SK-N-SH (cell line): Measurements from ENCODE around the gene TUBGCP6. TPM values are rescaled to one million over a fixed set of nuclear protein-coding genes. Genes with fewer than 3 reads are reported as not detected.

Experiments used
- CTCF ChIA-PET: fragments of 300-600, 350-600 bp; formaldehyde crosslinking; extraction: SDS; loops from one replicate; lab custom pipeline; 2021; lab: Yijun Ruan, JAX
- POLR2A ChIA-PET: fragments of 350-600 bp; sonication (Branson Sonifier 250); formaldehyde crosslinking; extraction: SDS; loops from one replicate; lab custom pipeline; 2020; ENCODE audit warnings: antibody characterized with exemption, inconsistent platforms; lab: Yijun Ruan, JAX
- DNase-seq: peaks from one replicate; pipeline ENCODE4 v3.0.0; 2012
- H2AFZ ChIP-seq: fragments of 200-600 bp; sonication (generic); 2 replicates; pipeline ENCODE4 v1.8.1; 2016; ENCODE audit warnings: antibody characterized with exemption, mild to moderate bottlenecking, low read depth
- H3F3A ChIP-seq: fragments of 200-600 bp; sonication (generic); replicated peaks from 2 replicates; pipeline ENCODE3; 2016; ENCODE audit warnings: antibody characterized with exemption, mild to moderate bottlenecking; ENCODE audit not compliant: insufficient read depth
- H3K27ac ChIP-seq, 2 experiments: fragments of 200-500 bp in 1 of 2; fragments of 200-600 bp in 1 of 2; sonication (Bioruptor generic) in 1 of 2; sonication (generic), shearing (Covaris generic) in 1 of 2; 2 replicates each; pipeline versions ENCODE4 v1.5.1 to v1.6.1; 2014 to 2016; ENCODE audit warnings: low read depth in 2 of 2, inconsistent platforms in 1 of 2, low read length in 1 of 2, mild to moderate bottlenecking in 1 of 2, mixed read lengths in 1 of 2
- H3K27me3 ChIP-seq: fragments of 200-600 bp; sonication (generic), shearing (Covaris generic); 2 replicates; pipeline ENCODE4 v1.6.1; 2016; ENCODE audit warnings: mixed run types; ENCODE audit not compliant: insufficient read depth
- H3K36me3 ChIP-seq, 2 experiments: fragments of 200-500 bp in 1 of 2; fragments of 200-600 bp in 1 of 2; sonication (Bioruptor generic) in 1 of 2; sonication (generic) in 1 of 2; replicated peaks in 1 of 2; 2 replicates each; pipeline versions ENCODE3 to v1.5.1; 2014 to 2016; ENCODE audit warnings: low read length in 1 of 2, mild to moderate bottlenecking in 1 of 2; ENCODE audit not compliant: insufficient read depth in 2 of 2, control insufficient read depth in 1 of 2
- H3K4me1 ChIP-seq, 2 experiments: fragments of 200-500 bp in 1 of 2; fragments of 200-600 bp in 1 of 2; sonication (Bioruptor generic) in 1 of 2; sonication (generic), shearing (Covaris generic) in 1 of 2; 2 replicates each; pipeline versions ENCODE4 v1.5.1 to v1.6.1; 2014 to 2016; ENCODE audit warnings: low read depth in 1 of 2, low read length in 1 of 2, mixed run types in 1 of 2; ENCODE audit not compliant: insufficient read depth in 2 of 2, control insufficient read depth in 1 of 2
- H3K4me2 ChIP-seq: fragments of 200-600 bp; sonication (generic), shearing (Covaris generic); 2 replicates; pipeline ENCODE4 v1.6.1; 2017; ENCODE audit warnings: mixed run types
- H3K4me3 ChIP-seq, 2 experiments: fragments of 200-500 bp in 1 of 2; fragments of 200-600 bp in 1 of 2; sonication (Bioruptor generic) in 1 of 2; sonication (generic), shearing (Covaris generic) in 1 of 2; 2 replicates each; pipeline versions ENCODE4 v1.5.1 to v1.8.1; 2014 to 2016; ENCODE audit warnings: low read depth in 2 of 2, inconsistent platforms in 1 of 2, low read length in 1 of 2, mild to moderate bottlenecking in 1 of 2, mixed read lengths in 1 of 2, moderate library complexity in 1 of 2
- H3K79me2 ChIP-seq: fragments of 200-600 bp; sonication (generic); 2 replicates; pipeline ENCODE4 v1.8.1; 2017; ENCODE audit warnings: mild to moderate bottlenecking; ENCODE audit not compliant: insufficient read depth
- H3K9ac ChIP-seq: fragments of 200-600 bp; sonication (generic); 2 replicates; pipeline ENCODE4 v1.6.1; 2017; ENCODE audit warnings: mixed run types
- H3K9me2 ChIP-seq: fragments of 200-600 bp; sonication (generic); 2 replicates; pipeline ENCODE4 v1.6.1; 2017; ENCODE audit warnings: mixed run types
- H3K9me3 ChIP-seq: fragments of 200-600 bp; sonication (generic); 2 replicates; pipeline ENCODE4 v1.6.1; 2017; ENCODE audit warnings: mixed run types, mild to moderate bottlenecking, moderate library complexity
- H4K20me1 ChIP-seq: fragments of 200-600 bp; sonication (generic); 2 replicates; pipeline ENCODE4 v1.6.1; 2017; ENCODE audit warnings: mild to moderate bottlenecking, mixed run types; ENCODE audit not compliant: insufficient read depth
- ELF1 ChIP-seq: IDR thresholded peaks from 2 replicates; pipeline ENCODE4 v1.4.0; 2012
- FOSL2 ChIP-seq: IDR thresholded peaks from 2 replicates; pipeline ENCODE4 v1.4.0; 2012; ENCODE audit warnings: low read depth, mild to moderate bottlenecking, moderate library complexity, borderline replicate concordance
- FOXJ3 ChIP-seq: sonication (generic); formaldehyde crosslinking; IDR thresholded peaks from 2 replicates; pipeline ENCODE4 v1.5.1; 2020; ENCODE audit warnings: mild to moderate bottlenecking, missing genetic modification reagents
- JUND ChIP-seq: IDR thresholded peaks from 2 replicates; pipeline ENCODE4 v1.4.0; 2012
- MAX ChIP-seq: IDR thresholded peaks from 2 replicates; pipeline ENCODE4 v1.4.0; 2012; ENCODE audit warnings: low read depth
- MEF2A ChIP-seq: IDR thresholded peaks from 2 replicates; pipeline ENCODE4 v1.4.0; 2012; ENCODE audit warnings: low read depth, borderline replicate concordance
- MXI1 ChIP-seq: IDR thresholded peaks from 2 replicates; pipeline ENCODE4 v1.6.1; 2012; ENCODE audit warnings: mild to moderate bottlenecking, low read depth, low read length, improper control_type of control experiment
- NFIC ChIP-seq: IDR thresholded peaks from 2 replicates; pipeline ENCODE4 v1.4.0; 2012; ENCODE audit warnings: borderline replicate concordance
- PBX3 ChIP-seq: IDR thresholded peaks from 2 replicates; pipeline ENCODE4; 2012
- RAD21 ChIP-seq: IDR thresholded peaks from 2 replicates; pipeline ENCODE4 v1.6.1; 2012; ENCODE audit warnings: mild to moderate bottlenecking, low read length
- RCOR1 ChIP-seq: fragments of 150-350 bp; IDR thresholded peaks from 2 replicates; pipeline ENCODE4 v1.6.1; 2017; ENCODE audit warnings: antibody characterized with exemption, low read length
- REST ChIP-seq: IDR thresholded peaks from 2 replicates; pipeline ENCODE4 v1.6.1; 2012; ENCODE audit warnings: mild to moderate bottlenecking, low read depth, low read length, moderate library complexity
- RFX5 ChIP-seq: IDR thresholded peaks from 2 replicates; pipeline ENCODE4 v1.6.1; 2012; ENCODE audit warnings: mild to moderate bottlenecking, improper control_type of control experiment, low read length
- SMC3 ChIP-seq: IDR thresholded peaks from 2 replicates; pipeline ENCODE4 v1.6.1; 2012; ENCODE audit warnings: low read depth, low read length, improper control_type of control experiment
- WGBS: methylation state at CpG from one replicate; pipeline ENCODE4 v1.1.6; 2017; ENCODE audit warnings: low lambda C conversion rate; 5-methylcytosine and 5-hydroxymethylcytosine counted together
- polyA plus RNA-seq, 3 experiments: library from polyadenylated mRNA; depleted of rRNA; stranded (reverse); fragments of >200 nt; gene quantifications; 2 replicates each; pipeline ENCODE4 v1.2.3, GENCODE V29; 2012

Gene TUBGCP6
- polyA plus RNA-seq, 1 of the 3 experiments (the other 2 are of a cell fraction) = 40.4 TPM

GRCh38 chr22:50208939-50209892 is 35.6 kb downstream of the TUBGCP6 start:
- DNase-seq = no peak
- Histone ChIP-seq H3K27me3 (no peaks in the 10 kb centered on the region), H3K4me1 (no peaks in the 10 kb centered on the region; a peak in 1 of 4 replicates), H4K20me1 (0 out of 2 replicates have a peak, but pooled peaks cover 16% of the 10 kb centered on the region), H3K9ac (no peak overlapping the region), H3K4me2 (no peak overlapping the region), H3K9me3 (no peaks in the 10 kb centered on the region)
- ChIA-PET POLR2A (no interaction called here), CTCF (interaction anchor here (0.7 to 3.9 kb wide), 8 partner anchors 9 to 179 kb away, joined by 3 to 52 read pairs (median 4); no protein-coding TSS in a partner anchor)
- TF ChIP-seq FOXJ3 (no peak), SMC3 (no peak), RAD21 (no peak), JUND (no peak), PBX3 (no peak), ELF1 (no peak), RCOR1 (no peak), MEF2A (no peak), MAX (no peak), NFIC (no peak), REST (no peak), FOSL2 (no peak), MXI1 (no peak), RFX5 (no peak)
- TF ChIP-seq, all 33 proteins: peak for 0
- Histone ChIP-seq H3K4me3 (no peak overlapping the region; a peak in 1 of 4 replicates), H2AFZ (no peak overlapping the region), H3K36me3 (peaks cover 41 to 42% of the 10 kb centered on the region in 2 experiments), H3K9me2 (no peaks in the 10 kb centered on the region), H3F3A (peaks cover 14% of the 10 kb centered on the region), H3K79me2 (peaks cover 34% of the 10 kb centered on the region), H3K27ac (no peak overlapping the region)
- WGBS = 92% methylated on average over 5 of the region's 31 CpGs
